Activated CD4-positive, alpha-beta T cell treated with anti-CD3 and anti-CD28 coated beads for 36 hours (primary cell): ENCODE results near the gene LENG9. TPM values are rescaled to one million over a fixed set of nuclear protein-coding genes. Genes with fewer than 3 reads are reported as not detected.
"Not testable (repeated sequence)": the region's sequence is repeated elsewhere in the genome, so short reads cannot be mapped to it uniquely, and the experiment has no call there.

Experiments
- ATAC-seq: fragments of 200-7000 bp; cut with Tn5 transposase; one replicate; pipeline ENCODE4 v1.10.0; 2021; ENCODE audit warnings: mild to moderate bottlenecking, moderate library complexity
- CTCF ChIA-PET: fragments of 350-600 bp; sonication (Branson Sonifier 250); formaldehyde crosslinking; loops from one replicate; lab custom pipeline; 2021; ENCODE audit warnings: antibody characterized with exemption; lab: Charles Lee
- POLR2A ChIA-PET: fragments of 350-600 bp; sonication (Branson Sonifier 250); formaldehyde crosslinking; loops from one replicate; lab custom pipeline; 2021; ENCODE audit warnings: antibody characterized with exemption, inconsistent platforms; lab: Charles Lee
- DNase-seq: peaks from one replicate; pipeline ENCODE4 v3.0.0-alpha.2; 2020
- H3K27ac Mint-ChIP-seq: one replicate; pipeline ENCODE4 v1.8.0; 2021; ENCODE audit warnings: mixed read lengths
- H3K27me3 Mint-ChIP-seq: one replicate; pipeline ENCODE4 v1.8.0; 2021; ENCODE audit warnings: mixed read lengths
- H3K36me3 Mint-ChIP-seq: one replicate; pipeline ENCODE4 v1.8.0; 2021; ENCODE audit warnings: low read depth, mixed read lengths
- H3K4me1 Mint-ChIP-seq: one replicate; pipeline ENCODE4 v1.8.0; 2021; ENCODE audit warnings: mixed read lengths
- H3K4me3 Mint-ChIP-seq: one replicate; pipeline ENCODE4 v1.8.0; 2021; ENCODE audit warnings: mild to moderate bottlenecking, moderate library complexity, mixed read lengths
- H3K9me3 Mint-ChIP-seq: one replicate; pipeline ENCODE4 v1.8.0; 2021; ENCODE audit warnings: low read depth, mixed read lengths
- intact Hi-C, 2 experiments: fragments of 100-400 bp; cut with DNase I in 1 of 2; cut with micrococcal nuclease in 1 of 2; formaldehyde crosslinking; loops; one replicate each; pipeline versions ENCODE4 v1.14.2 to v1.15.1; 2022 to 2024; cut with DNase I, micrococcal nuclease
- total RNA-seq, 2 experiments: library from RNA; stranded (reverse); gene quantifications; one replicate each; pipeline ENCODE4 v1.2.3, GENCODE V29; 2021

Gene LENG9
- total RNA-seq, 2 experiments from 2014 or later, result 5.0 to 5.1 TPM

- Mint-ChIP-seq H3K27ac (no peak overlapping the region), H3K9me3 (no peaks in the 10 kb centered on the region), H3K36me3 (no peaks in the 10 kb centered on the region), H3K27me3 (peaks cover 29% of the 10 kb centered on the region), H3K4me3 (no peak overlapping the region), H3K4me1 (peaks cover 2% of the 10 kb centered on the region)
- no peak for DNase-seq
- intact Hi-C loops, result no loop called here
- CTCF ChIA-PET, result interaction anchor here (0.8 to 5.3 kb wide), 6 partner anchors 10 to 200 kb away, joined by 4 to 59 read pairs (median 4); no protein-coding TSS in a partner anchor
- ATAC-seq, result peak; percentile 57
- POLR2A ChIA-PET, result interaction anchor here (0.7 kb wide), 1 partner anchor 44 kb away, joined by 3 read pairs; no protein-coding TSS in a partner anchor
Measured at GRCh38 chr19:54478677-54479266, 15.2 kb upstream of the LENG9 start.

- no peak overlapping the region for H3K27ac Mint-ChIP-seq
- ChIA-PET POLR2A (interaction anchor here (0.6 kb wide), 1 partner anchor 14 kb away, joined by 3 read pairs; the partner anchor contains the start of gene LENG9), CTCF (interaction anchor here (0.6 to 1.3 kb wide), 4 partner anchors 8 to 101 kb away, joined by 3 to 5 read pairs (median 4); no protein-coding TSS in a partner anchor)
- H3K27me3 Mint-ChIP-seq, result peaks cover 35% of the 10 kb centered on the region
- no peaks in the 10 kb centered on the region for H3K9me3 Mint-ChIP-seq
- H3K4me1 Mint-ChIP-seq, result peaks cover 5% of the 10 kb centered on the region
- no peaks in the 10 kb centered on the region for H3K36me3 Mint-ChIP-seq
- no peak overlapping the region for H3K4me3 Mint-ChIP-seq
- intact Hi-C loops, result no loop called here
- DNase-seq, result no peak
- no peak for ATAC-seq
Measured at GRCh38 chr19:54477650-54478049, 14.1 kb upstream of the LENG9 start.

GRCh38 chr19:54475706-54476105 is 12.1 kb upstream of the LENG9 start:
- peaks cover 35% of the 10 kb centered on the region for H3K27me3 Mint-ChIP-seq
- no peak overlapping the region for H3K27ac Mint-ChIP-seq
- no peak for DNase-seq
- H3K9me3 Mint-ChIP-seq, result no peaks in the 10 kb centered on the region
- CTCF ChIA-PET, result no interaction called here
- no peak for ATAC-seq
- no peaks in the 10 kb centered on the region for H3K36me3 Mint-ChIP-seq
- H3K4me3 Mint-ChIP-seq, result no peak overlapping the region
- intact Hi-C loops, result no loop called here
- peaks cover 8% of the 10 kb centered on the region for H3K4me1 Mint-ChIP-seq
- POLR2A ChIA-PET, result no interaction called here

- POLR2A ChIA-PET, result interaction anchor here (1.4 kb wide), 1 partner anchor 25 kb away, joined by 4 read pairs; the partner anchor contains the start of gene LENG8
- Mint-ChIP-seq H3K4me3 (no peak overlapping the region), H3K4me1 (peaks cover 12% of the 10 kb centered on the region), H3K27me3 (peaks cover 48% of the 10 kb centered on the region), H3K36me3 (no peaks in the 10 kb centered on the region), H3K27ac (no peak overlapping the region), H3K9me3 (no peaks in the 10 kb centered on the region)
- intact Hi-C loops, result no loop called here
- ATAC-seq, result no peak
- CTCF ChIA-PET, result interaction anchor here (0.6 to 1.2 kb wide), 5 partner anchors 26 to 1030 kb away, joined by 3 to 5 read pairs (median 4); no protein-coding TSS in a partner anchor
- DNase-seq, result no peak
Measured at GRCh38 chr19:54473892-54474372, 10.4 kb upstream of the LENG9 start.

- H3K4me1 Mint-ChIP-seq, result peaks cover 12% of the 10 kb centered on the region
- ATAC-seq (peak; percentile 68), DNase-seq (peak; percentile 42)
- H3K4me3 Mint-ChIP-seq, result no peak within 1 kb of the TSS
- H3K36me3 Mint-ChIP-seq, result no peaks in the 10 kb centered on the region
- H3K9me3 Mint-ChIP-seq, result no peaks in the 10 kb centered on the region
- intact Hi-C loops, result no loop called here
- POLR2A ChIA-PET, result interaction anchor here (0.7 to 1.4 kb wide), 2 partner anchors 10 to 24 kb away, joined by 3 to 4 read pairs; partner anchors contain the start of genes LENG8 and LENG9
- no peak within 1 kb of the TSS for H3K27ac Mint-ChIP-seq
- peaks cover 48% of the 10 kb centered on the region for H3K27me3 Mint-ChIP-seq
- CTCF ChIA-PET, result interaction anchor here (0.8 to 1.2 kb wide), 2 partner anchors 28 to 201 kb away, joined by 4 read pairs; no protein-coding TSS in a partner anchor
Measured at GRCh38 chr19:54473071-54473891, 9.7 kb upstream of the LENG9 start, which contains the start of gene CDC42EP5. Gene CDC42EP5 (minus strand): TSS chr19:54473296. CDS start chr19:54465547, 7,749 bp downstream.

GRCh38 chr19:54470991-54471782 is 7.6 kb upstream of the LENG9 start:
- H3K4me3 Mint-ChIP-seq, result no peak overlapping the region
- ATAC-seq, result peak; percentile 39
- H3K9me3 Mint-ChIP-seq, result no peaks in the 10 kb centered on the region
- no peak for DNase-seq
- H3K36me3 Mint-ChIP-seq, result no peaks in the 10 kb centered on the region
- peaks cover 12% of the 10 kb centered on the region for H3K4me1 Mint-ChIP-seq
- H3K27ac Mint-ChIP-seq, result no peak overlapping the region
- POLR2A ChIA-PET, result no interaction called here
- H3K27me3 Mint-ChIP-seq, result peaks cover 41% of the 10 kb centered on the region
- CTCF ChIA-PET, result interaction anchor here (0.6 to 1.0 kb wide), 3 partner anchors 10 to 665 kb away, joined by 3 to 4 read pairs (median 4); no protein-coding TSS in a partner anchor
- intact Hi-C loops, result no loop called here

GRCh38 chr19:54470276-54470887 is 6.8 kb upstream of the LENG9 start:
- DNase-seq (no peak), ATAC-seq (no peak)
- POLR2A ChIA-PET, result no interaction called here
- intact Hi-C loops, result no loop called here
- H3K4me3 Mint-ChIP-seq, result no peak overlapping the region
- peaks cover 44% of the 10 kb centered on the region for H3K27me3 Mint-ChIP-seq
- no peaks in the 10 kb centered on the region for H3K36me3 Mint-ChIP-seq
- H3K27ac Mint-ChIP-seq, result no peak overlapping the region
- H3K9me3 Mint-ChIP-seq, result peaks cover 2% of the 10 kb centered on the region
- CTCF ChIA-PET, result interaction anchor here (0.6 to 1.0 kb wide), 2 partner anchors 11 to 216 kb away, joined by 4 read pairs; no protein-coding TSS in a partner anchor
- peaks cover 12% of the 10 kb centered on the region for H3K4me1 Mint-ChIP-seq

GRCh38 chr19:54469496-54469934 is 5.9 kb upstream of the LENG9 start:
- no peak overlapping the region for H3K27ac Mint-ChIP-seq
- H3K36me3 Mint-ChIP-seq, result no peaks in the 10 kb centered on the region
- H3K27me3 Mint-ChIP-seq, result peaks cover 39% of the 10 kb centered on the region
- H3K9me3 Mint-ChIP-seq, result peaks cover 2% of the 10 kb centered on the region
- ChIA-PET CTCF (interaction anchor here (0.7 to 1.2 kb wide), 2 partner anchors 8 to 53 kb away, joined by 3 to 4 read pairs; no protein-coding TSS in a partner anchor), POLR2A (no interaction called here)
- ATAC-seq (no peak), DNase-seq (no peak)
- intact Hi-C loops, result loop anchor here in 1 of 2 experiments (10.0 kb wide), 2 partner anchors 695 to 1275 kb away; partner anchors contain the start of genes DNAAF3 and ZNF665
- peaks cover 14% of the 10 kb centered on the region for H3K4me1 Mint-ChIP-seq
- no peak overlapping the region for H3K4me3 Mint-ChIP-seq

- intact Hi-C loops, result loop anchor here in 1 of 2 experiments (10.0 kb wide), 2 partner anchors 699 to 1271 kb away; partner anchors contain the start of genes DNAAF3 and ZNF665
- H3K36me3 Mint-ChIP-seq, ATAC-seq, H3K27ac Mint-ChIP-seq, H3K9me3 Mint-ChIP-seq, POLR2A ChIA-PET, DNase-seq: not testable (repeated sequence)
- Mint-ChIP-seq H3K4me1 (peaks cover 23% of the 10 kb centered on the region), H3K27me3 (peaks cover 28% of the 10 kb centered on the region), H3K4me3 (peak overlapping the region; percentile 46)
- CTCF ChIA-PET, result interaction anchor here (0.7 to 1.1 kb wide), 2 partner anchors 15 to 208 kb away, joined by 3 read pairs; no protein-coding TSS in a partner anchor
Measured at GRCh38 chr19:54466110-54466480, 2.5 kb upstream of the LENG9 start.
